ENCODE measurements around the gene SUCO.

The SUCO gene

DNA sequence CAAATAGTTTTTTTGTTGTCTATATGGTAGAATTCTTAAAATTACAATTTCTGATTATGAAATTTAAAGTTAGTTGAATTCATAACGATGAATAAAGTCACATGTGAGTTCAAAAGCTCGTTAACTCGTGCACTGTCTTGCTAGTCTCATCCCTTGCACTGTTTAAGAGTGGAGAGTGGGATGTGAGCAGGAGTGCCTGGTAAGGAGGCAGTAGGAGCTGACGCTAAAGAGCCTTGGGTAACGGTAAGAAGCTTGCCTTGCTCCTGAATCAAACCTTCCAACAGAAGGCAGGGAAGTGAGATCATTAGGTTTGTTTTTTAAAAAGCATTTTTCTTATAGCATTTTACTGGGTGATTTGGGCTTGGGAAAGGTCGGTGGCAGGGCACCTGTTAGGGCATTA is 123.6 kb downstream of the SUCO start:
- FAIRE-seq = no peak
- no peak for TF ChIP-seq CTCF (IDR thresholded peaks at IDR 0.05; ENCODE audit: insufficient read depth, missing control alignments)
- no peak for DNase-seq (ENCODE audit: insufficient read length, low spot score)

- no peak for FAIRE-seq
- TF ChIP-seq CTCF (IDR thresholded peaks at IDR 0.05; ENCODE audit: insufficient read depth, missing control alignments) = no peak
- no peak for DNase-seq (ENCODE audit: insufficient read length, low spot score)
Measured at GRCh38 chr1:172657586-172657985, 124.6 kb downstream of the SUCO start.

DNA sequence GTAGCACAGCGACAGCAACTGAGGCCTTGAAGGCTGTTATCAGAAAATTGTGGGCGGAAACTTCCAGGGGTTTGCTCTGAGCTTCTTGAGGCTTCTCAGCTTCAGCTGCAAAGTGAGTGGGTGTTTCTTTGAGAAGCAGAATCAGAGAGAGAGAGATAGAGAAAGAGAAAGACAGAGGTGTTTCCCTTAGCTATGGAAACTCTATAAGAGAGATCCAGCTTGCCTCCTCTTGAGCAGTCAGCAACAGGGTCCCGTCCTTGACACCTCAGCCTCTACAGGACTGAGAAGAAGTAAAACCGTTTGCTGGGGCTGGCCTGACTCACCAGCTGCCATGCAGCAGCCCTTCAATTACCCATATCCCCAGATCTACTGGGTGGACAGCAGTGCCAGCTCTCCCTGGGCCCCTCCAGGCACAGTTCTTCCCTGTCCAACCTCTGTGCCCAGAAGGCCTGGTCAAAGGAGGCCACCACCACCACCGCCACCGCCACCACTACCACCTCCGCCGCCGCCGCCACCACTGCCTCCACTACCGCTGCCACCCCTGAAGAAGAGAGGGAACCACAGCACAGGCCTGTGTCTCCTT is 126.0 kb downstream of the SUCO start, which contains the start of gene FASLG:
FASLG (plus strand) TSS at position 233 of the 583 bp plus-strand sequence; CDS start at position 332, 99 bp downstream.
- no peak for TF ChIP-seq CTCF (IDR thresholded peaks at IDR 0.05; ENCODE audit: insufficient read depth, missing control alignments)
- DNase-seq (ENCODE audit: insufficient read length, low spot score) = no peak
- FAIRE-seq = no peak

DNA sequence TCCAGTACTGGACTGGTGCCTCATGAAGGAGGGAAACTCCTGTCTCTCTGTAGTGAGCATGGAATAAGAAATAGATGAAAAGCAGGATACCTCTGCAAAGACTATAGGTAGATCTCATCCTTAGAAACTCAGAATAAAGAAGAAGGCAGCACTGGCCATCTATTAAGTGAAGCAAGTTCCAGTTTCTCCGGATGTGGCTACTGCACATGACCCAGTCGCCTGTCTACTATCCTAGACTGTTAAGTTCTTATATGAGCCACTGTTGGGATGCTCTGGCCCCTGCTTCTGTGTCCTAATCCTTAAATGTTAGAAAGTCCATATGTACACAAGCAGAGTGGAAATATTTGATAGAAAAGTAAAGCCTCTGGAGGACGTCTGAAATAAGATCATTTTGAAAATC is 128.2 kb downstream of the SUCO start:
- FAIRE-seq (no peak), DNase-seq (ENCODE audit: insufficient read length, low spot score) (no peak)
- no peak for TF ChIP-seq CTCF (IDR thresholded peaks at IDR 0.05; ENCODE audit: insufficient read depth, missing control alignments)

All from D721Med (cell line).